Glutamatergic neuron (in vitro differentiated cells): ENCODE data around the gene ABCF1. TPM values are rescaled to one million over a fixed set of nuclear protein-coding genes. Genes with fewer than 3 reads are reported as not detected.

Source experiments
- DNase-seq: peaks from one replicate; pipeline ENCODE4 v3.0.0; 2022
- H3K27ac Mint-ChIP-seq: one replicate; pipeline ENCODE4 v1.8.0; 2020; ENCODE audit warnings: mild to moderate bottlenecking, mixed read lengths, inconsistent platforms; ENCODE audit not compliant: unreplicated experiment
- H3K27me3 Mint-ChIP-seq: one replicate; pipeline ENCODE4 v1.8.0; 2020; ENCODE audit warnings: mild to moderate bottlenecking, moderate library complexity, mixed read lengths, inconsistent platforms; ENCODE audit not compliant: unreplicated experiment
- H3K36me3 Mint-ChIP-seq: one replicate; pipeline ENCODE4 v1.8.0; 2020; ENCODE audit warnings: mild to moderate bottlenecking, mixed read lengths, inconsistent platforms; ENCODE audit not compliant: unreplicated experiment
- H3K4me1 Mint-ChIP-seq: one replicate; pipeline ENCODE4 v1.8.0; 2020; ENCODE audit warnings: mild to moderate bottlenecking, low read depth, mixed read lengths, inconsistent platforms; ENCODE audit not compliant: unreplicated experiment
- H3K4me3 Mint-ChIP-seq: one replicate; pipeline ENCODE4 v1.8.0; 2020; ENCODE audit warnings: mild to moderate bottlenecking, mixed read lengths, inconsistent platforms; ENCODE audit not compliant: unreplicated experiment
- H3K9me3 Mint-ChIP-seq: one replicate; pipeline ENCODE4 v1.8.0; 2020; ENCODE audit warnings: mild to moderate bottlenecking, moderate library complexity, mixed read lengths, inconsistent platforms; ENCODE audit not compliant: unreplicated experiment
- CTCF ChIP-seq: fragments of 200-600 bp; sonication (generic); IDR thresholded peaks from one replicate; pipeline ENCODE4 v1.5.0; 2021; ENCODE audit not compliant: partially characterized antibody, unreplicated experiment
- total RNA-seq: library from RNA; stranded (reverse); fragmentation: NEBNext Ultra II Directional; extraction: Animal tissue kit (Norgen Biotek cat#: 25700); gene quantifications from one replicate; pipeline ENCODE4 v1.2.1, GENCODE V29; 2021; ENCODE audit not compliant: unreplicated experiment

ABCF1 gene
- total RNA-seq, 1 donor from 2014 or later: 62.7 TPM

- H3K4me3 Mint-ChIP-seq: peak overlapping the region; percentile 6
- H3K27ac Mint-ChIP-seq: peak overlapping the region; percentile 19
- no peak for DNase-seq
- H3K4me1 Mint-ChIP-seq: no peaks in the 10 kb centered on the region
- TF ChIP-seq CTCF: no peak
- H3K9me3 Mint-ChIP-seq: peaks cover 3% of the 10 kb centered on the region
- no peaks in the 10 kb centered on the region for H3K27me3 Mint-ChIP-seq
- peaks cover 8% of the 10 kb centered on the region for H3K36me3 Mint-ChIP-seq
Observed at GRCh38 chr6:30562470-30563425, 8.5 kb upstream of the ABCF1 start.

- peaks cover 1% of the 10 kb centered on the region for H3K9me3 Mint-ChIP-seq
- DNase-seq: no peak
- no peak for TF ChIP-seq CTCF
- H3K27me3 Mint-ChIP-seq: peaks cover 2% of the 10 kb centered on the region
- H3K4me1 Mint-ChIP-seq: no peaks in the 10 kb centered on the region
- H3K4me3 Mint-ChIP-seq: no peak overlapping the region
- peaks cover 8% of the 10 kb centered on the region for H3K36me3 Mint-ChIP-seq
- H3K27ac Mint-ChIP-seq: no peak overlapping the region
Observed at GRCh38 chr6:30564114-30564513, 7.1 kb upstream of the ABCF1 start.

- no peak for DNase-seq
- H3K4me1 Mint-ChIP-seq: peaks cover 4% of the 10 kb centered on the region
- H3K9me3 Mint-ChIP-seq: peaks cover 4% of the 10 kb centered on the region
- H3K4me3 Mint-ChIP-seq: no peak overlapping the region
- H3K27ac Mint-ChIP-seq: no peak overlapping the region
- TF ChIP-seq CTCF: no peak
- peaks cover 8% of the 10 kb centered on the region for H3K36me3 Mint-ChIP-seq
- H3K27me3 Mint-ChIP-seq: peaks cover 4% of the 10 kb centered on the region
Observed at GRCh38 chr6:30565772-30566171, 5.5 kb upstream of the ABCF1 start.

GRCh38 chr6:30568245-30568644 is 3.0 kb upstream of the ABCF1 start:
- peaks cover 4% of the 10 kb centered on the region for H3K27me3 Mint-ChIP-seq
- no peak for DNase-seq
- TF ChIP-seq CTCF: no peak
- peaks cover 9% of the 10 kb centered on the region for H3K9me3 Mint-ChIP-seq
- H3K4me3 Mint-ChIP-seq: no peak overlapping the region
- H3K36me3 Mint-ChIP-seq: no peaks in the 10 kb centered on the region
- H3K27ac Mint-ChIP-seq: no peak overlapping the region
- H3K4me1 Mint-ChIP-seq: peaks cover 14% of the 10 kb centered on the region

GRCh38 chr6:30570263-30570662 is 979 bp upstream of the ABCF1 start:
- peak overlapping the region; percentile 98 for H3K4me3 Mint-ChIP-seq
- no peaks in the 10 kb centered on the region for H3K36me3 Mint-ChIP-seq
- peak overlapping the region; percentile 46 for H3K27ac Mint-ChIP-seq
- H3K4me1 Mint-ChIP-seq: peaks cover 19% of the 10 kb centered on the region
- peaks cover 9% of the 10 kb centered on the region for H3K9me3 Mint-ChIP-seq
- DNase-seq: no peak
- no peak for TF ChIP-seq CTCF
- H3K27me3 Mint-ChIP-seq: peaks cover 4% of the 10 kb centered on the region
